GM18517 (cell line): ENCODE measurements around the gene PDK2.

Experiments
- ATAC-seq: cut with Tn5 transposase; IDR thresholded peaks from one replicate; pipeline ENCODE4 v1.9.1; 2021; ENCODE audit warnings: mild to moderate bottlenecking, moderate library complexity; ENCODE audit not compliant: unreplicated experiment

Gene PDK2

DNA sequence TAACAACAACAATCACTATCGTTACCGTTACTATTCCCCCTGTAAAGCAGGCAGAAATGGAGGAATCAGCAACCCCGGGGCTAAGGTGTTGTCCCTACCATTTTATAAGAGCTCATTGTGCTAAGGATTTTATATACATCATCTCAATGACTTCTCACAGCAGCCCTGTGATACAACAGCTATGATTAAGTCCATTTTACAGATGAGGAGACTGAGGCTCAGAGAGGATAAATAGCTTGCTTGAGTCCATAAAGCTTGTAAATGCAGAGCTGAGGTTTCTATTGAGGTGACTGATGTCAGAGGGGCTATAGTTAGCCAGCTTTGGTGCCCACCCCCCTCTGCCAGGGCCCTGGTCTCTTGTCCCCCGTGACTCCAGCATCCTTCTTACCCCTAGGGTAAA is 16.7 kb upstream of the PDK2 start:
- no peak for ATAC-seq

- ATAC-seq = no peak
These were observed 15.6 kb upstream of the PDK2 start for GRCh38 chr17:50079334-50080095.

DNA sequence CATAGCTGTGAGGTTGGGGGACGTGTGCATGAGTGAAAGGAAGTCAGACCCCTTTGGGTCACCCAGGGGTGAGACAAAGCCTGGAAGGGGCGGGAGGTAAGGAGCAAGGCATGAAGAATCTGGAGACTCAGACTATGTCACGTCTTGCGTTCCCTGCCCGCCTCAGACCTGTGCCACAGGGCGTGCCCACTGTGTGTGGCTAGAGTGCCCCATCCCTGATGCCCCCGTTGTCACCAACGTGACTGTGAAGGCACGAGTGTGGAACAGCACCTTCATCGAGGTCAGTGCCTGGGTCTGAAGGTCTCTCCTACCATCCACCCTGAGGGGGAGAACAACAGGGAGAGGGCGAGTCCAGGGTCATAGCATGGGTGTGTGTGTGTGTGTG is 15.1 kb upstream of the PDK2 start:
- ATAC-seq = no peak

- ATAC-seq = peak; percentile 84
These were observed 14.3 kb upstream of the PDK2 start for GRCh38 chr17:50080827-50081226.

DNA sequence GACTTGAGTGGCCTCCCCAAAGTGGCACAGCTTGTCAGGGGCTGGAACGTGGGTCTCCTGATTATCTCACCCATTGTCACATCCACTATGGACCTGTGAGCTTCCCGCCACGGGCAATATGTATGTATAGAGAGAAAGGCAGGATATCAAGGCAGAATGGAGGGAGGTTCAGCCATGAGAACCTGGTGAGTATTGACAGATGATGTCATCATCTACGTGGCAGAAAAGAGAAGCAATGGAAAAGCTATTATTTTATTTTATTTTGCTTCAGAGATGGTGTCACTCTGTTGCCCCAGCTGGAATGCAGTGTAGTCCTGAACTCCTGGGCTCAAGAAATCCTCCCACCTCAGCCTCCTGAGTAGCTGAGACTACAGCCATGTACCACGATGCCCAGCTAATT is 13.4 kb upstream of the PDK2 start:
- ATAC-seq = no peak

DNA sequence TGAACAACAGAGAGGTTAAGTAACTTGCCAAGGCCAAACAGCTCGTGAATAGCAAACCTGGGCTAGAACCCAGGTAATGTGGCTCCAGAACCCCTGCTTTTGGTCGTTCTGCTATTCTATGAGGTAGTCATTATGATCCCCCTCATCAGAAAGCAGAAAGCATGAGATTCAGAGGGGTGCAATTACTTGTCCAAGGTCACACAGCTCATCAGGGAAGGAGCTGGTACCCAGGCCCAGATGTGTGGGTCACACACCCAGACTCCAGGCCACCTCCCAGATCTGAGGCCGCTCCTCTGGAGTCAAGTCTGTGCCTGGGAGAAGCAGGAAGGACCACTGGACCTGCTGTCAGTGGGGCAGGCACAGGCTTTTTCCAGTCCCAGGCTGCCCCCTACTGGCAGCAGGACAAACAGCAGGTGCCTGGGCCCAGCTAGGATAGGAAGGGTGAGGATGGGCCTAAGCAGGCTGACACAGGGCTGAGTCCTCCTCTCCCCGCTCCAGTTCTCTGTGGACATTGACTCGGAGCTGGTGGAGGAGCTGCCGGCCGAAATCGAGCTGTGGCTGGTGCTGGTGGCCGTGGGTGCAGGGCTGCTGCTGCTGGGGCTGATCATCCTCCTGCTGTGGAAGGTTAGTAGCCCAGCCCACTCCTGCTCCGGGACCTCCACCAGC is 7.8 kb upstream of the PDK2 start:
- ATAC-seq = no peak

DNA sequence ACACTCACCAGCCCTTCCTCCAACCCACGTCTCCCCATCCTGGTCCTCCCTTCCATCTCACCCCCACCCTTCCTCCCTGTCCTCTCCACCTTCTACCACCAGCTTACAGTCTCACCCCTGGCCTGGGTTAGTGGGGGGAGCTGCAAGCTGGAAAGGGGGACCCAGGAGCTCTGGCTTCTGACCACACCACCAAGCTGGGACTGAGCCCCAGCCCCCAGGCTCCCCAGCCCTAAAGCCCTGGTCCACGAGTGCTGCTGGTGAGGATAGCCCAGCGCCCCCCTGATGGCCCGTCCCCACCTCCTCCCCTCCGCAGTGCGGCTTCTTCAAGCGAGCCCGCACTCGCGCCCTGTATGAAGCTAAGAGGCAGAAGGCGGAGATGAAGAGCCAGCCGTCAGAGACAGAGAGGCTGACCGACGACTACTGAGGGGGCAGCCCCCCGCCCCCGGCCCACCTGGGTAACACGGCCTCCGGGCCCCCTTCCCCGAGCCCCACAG is 7.2 kb upstream of the PDK2 start:
- ATAC-seq = no peak

GRCh38 chr17:50088952-50089825 is 6.0 kb upstream of the PDK2 start:
- no peak for ATAC-seq

DNA sequence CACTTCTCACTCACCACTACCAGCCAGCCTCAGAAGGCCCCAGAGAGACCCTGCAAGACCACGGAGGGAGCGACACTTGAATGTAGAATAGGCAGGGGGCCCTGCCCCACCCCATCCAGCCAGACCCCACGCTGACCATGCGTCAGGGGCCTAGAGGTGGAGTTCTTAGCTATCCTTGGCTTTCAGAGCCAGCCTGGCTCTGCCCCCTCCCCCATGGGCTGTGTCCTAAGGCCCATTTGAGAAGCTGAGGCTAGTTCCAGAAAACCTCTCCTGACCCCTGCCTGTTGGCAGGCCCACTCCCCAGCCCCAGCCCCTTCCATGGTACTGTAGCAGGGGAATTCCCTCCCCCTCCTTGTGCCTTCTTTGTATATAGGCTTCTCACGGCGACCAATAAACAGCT is 5.1 kb upstream of the PDK2 start:
- ATAC-seq = no peak

- no peak for ATAC-seq
These were observed 3.9 kb upstream of the PDK2 start for GRCh38 chr17:50090971-50091917.

- ATAC-seq = no peak
These were observed 3.2 kb upstream of the PDK2 start for GRCh38 chr17:50091918-50092285.

GRCh38 chr17:50093246-50093645 is 1.9 kb upstream of the PDK2 start:
- no peak for ATAC-seq

- ATAC-seq = no peak
These were observed 1.3 kb upstream of the PDK2 start for GRCh38 chr17:50093807-50094206.

GRCh38 chr17:50094243-50094752 is 853 bp upstream of the PDK2 start:
- peak; percentile 47 for ATAC-seq

- no peak for ATAC-seq
These were observed 481 bp downstream of the PDK2 start for GRCh38 chr17:50095626-50096037.

DNA sequence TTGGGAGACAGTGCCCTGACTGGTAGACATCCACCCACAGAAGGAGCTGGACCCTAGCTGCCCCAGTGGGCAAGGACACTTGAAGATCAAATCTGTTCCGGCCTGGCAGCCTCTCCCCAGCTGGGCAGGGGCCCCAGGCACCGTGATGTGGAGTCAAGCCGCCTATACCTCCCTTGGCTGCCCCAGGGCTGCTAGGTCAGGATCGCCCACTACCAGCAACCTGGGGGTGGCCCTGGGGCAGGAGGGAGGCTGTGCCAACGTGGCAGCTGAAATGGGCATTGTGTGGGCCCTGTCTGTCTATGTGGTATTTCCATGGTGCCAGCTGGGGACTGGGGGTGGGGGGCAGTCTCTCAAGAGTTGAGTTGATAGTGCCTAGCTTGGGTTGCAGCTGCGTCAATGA is 941 bp downstream of the PDK2 start:
- no peak for ATAC-seq

DNA sequence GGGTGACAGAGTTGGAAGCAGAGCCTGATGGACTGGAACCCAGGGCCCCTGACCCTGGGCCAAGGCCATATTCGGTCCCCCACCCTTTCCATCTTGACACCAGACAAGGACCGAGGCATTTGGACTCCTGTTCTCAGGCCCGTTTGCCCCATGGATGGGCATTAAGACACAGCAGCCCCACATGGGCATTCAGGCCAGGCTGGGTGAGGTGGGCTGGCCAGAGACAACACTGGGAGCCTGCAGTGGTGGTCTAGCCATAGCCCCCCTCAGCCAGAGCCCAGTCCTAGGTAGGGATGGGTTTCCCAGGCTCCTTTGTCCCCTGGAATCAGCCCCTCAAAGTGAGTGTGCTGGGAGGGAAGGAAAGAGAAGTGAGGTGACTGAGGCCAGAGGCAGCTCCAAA is 1.6 kb downstream of the PDK2 start:
- ATAC-seq = no peak

- no peak for ATAC-seq
These were observed 2.3 kb downstream of the PDK2 start for GRCh38 chr17:50097455-50097854.

GRCh38 chr17:50097926-50098325 is 2.8 kb downstream of the PDK2 start:
- no peak for ATAC-seq

DNA sequence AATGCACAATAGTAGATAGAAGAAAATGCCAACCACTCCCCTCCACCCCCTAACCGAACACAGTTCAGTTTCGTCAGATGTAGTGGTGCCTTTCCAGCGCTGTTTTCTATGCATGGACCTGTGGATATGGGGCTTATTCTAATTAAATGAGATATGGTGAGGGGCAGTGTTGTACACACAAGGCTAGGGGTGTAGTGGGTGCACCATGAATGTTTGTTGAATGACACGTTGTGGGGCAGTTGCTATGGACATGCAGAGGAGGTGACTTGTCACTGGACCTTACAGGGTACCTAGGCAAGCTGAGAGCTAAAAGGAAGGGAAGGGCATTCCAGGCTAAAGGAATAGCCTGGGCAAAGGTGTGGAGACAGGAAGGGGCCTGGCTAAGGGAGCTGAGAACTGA is 3.4 kb downstream of the PDK2 start:
- no peak for ATAC-seq
